Activated CD8-positive, alpha-beta T cell treated with anti-CD3 and anti-CD28 coated beads for 36 hours (primary cell): ENCODE results near the gene GJA3. TPM values are rescaled to one million over a fixed set of nuclear protein-coding genes. Genes with fewer than 3 reads are reported as not detected.

Experiments used
- ATAC-seq: fragments of 200-7000 bp; cut with Tn5 transposase; one replicate; pipeline ENCODE4 v1.10.0; 2021; ENCODE audit warnings: mild to moderate bottlenecking, moderate library complexity
- CTCF ChIA-PET: fragments of 350-600 bp; sonication (Branson Sonifier 250); formaldehyde crosslinking; loops from one replicate; lab custom pipeline; 2021; ENCODE audit warnings: antibody characterized with exemption; lab: Charles Lee
- POLR2A ChIA-PET: fragments of 350-600 bp; sonication (Branson Sonifier 250); formaldehyde crosslinking; loops from one replicate; lab custom pipeline; 2021; ENCODE audit warnings: antibody characterized with exemption; lab: Charles Lee
- DNase-seq: peaks from one replicate; pipeline ENCODE4 v3.0.0-alpha.2; 2020
- H3K27ac Mint-ChIP-seq: one replicate; pipeline ENCODE4 v1.8.0; 2021; ENCODE audit warnings: mild to moderate bottlenecking, mixed read lengths
- H3K27me3 Mint-ChIP-seq: one replicate; pipeline ENCODE4 v1.8.0; 2021; ENCODE audit warnings: mixed read lengths
- H3K36me3 Mint-ChIP-seq: one replicate; pipeline ENCODE4 v1.8.0; 2021; ENCODE audit warnings: low read depth, mixed read lengths
- H3K4me1 Mint-ChIP-seq: one replicate; pipeline ENCODE4 v1.8.0; 2021; ENCODE audit warnings: low read depth, mixed read lengths
- H3K4me3 Mint-ChIP-seq: one replicate; pipeline ENCODE4 v1.8.0; 2021; ENCODE audit warnings: mild to moderate bottlenecking, moderate library complexity, mixed read lengths
- H3K9me3 Mint-ChIP-seq: one replicate; pipeline ENCODE4 v1.8.0; 2021; ENCODE audit warnings: mixed read lengths
- intact Hi-C: fragments of 100-400 bp; cut with micrococcal nuclease; formaldehyde crosslinking; loops from one replicate; pipeline ENCODE4 v1.10.0; 2022
- total RNA-seq, 2 experiments: library from RNA; stranded (reverse); gene quantifications; one replicate each; pipeline ENCODE4 v1.2.3, GENCODE V29; 2021
- TF ChIP-seq, protein P1 (sequence below): fragments of 200-600 bp; IDR thresholded peaks from one replicate; pipeline ENCODE4 v1.8.0; 2022; ENCODE audit warnings: antibody characterized with exemption, mild to moderate bottlenecking

The GJA3 gene
- total RNA-seq, 2 experiments from 2014 or later, result 0.32 to 0.51 TPM

DNA sequence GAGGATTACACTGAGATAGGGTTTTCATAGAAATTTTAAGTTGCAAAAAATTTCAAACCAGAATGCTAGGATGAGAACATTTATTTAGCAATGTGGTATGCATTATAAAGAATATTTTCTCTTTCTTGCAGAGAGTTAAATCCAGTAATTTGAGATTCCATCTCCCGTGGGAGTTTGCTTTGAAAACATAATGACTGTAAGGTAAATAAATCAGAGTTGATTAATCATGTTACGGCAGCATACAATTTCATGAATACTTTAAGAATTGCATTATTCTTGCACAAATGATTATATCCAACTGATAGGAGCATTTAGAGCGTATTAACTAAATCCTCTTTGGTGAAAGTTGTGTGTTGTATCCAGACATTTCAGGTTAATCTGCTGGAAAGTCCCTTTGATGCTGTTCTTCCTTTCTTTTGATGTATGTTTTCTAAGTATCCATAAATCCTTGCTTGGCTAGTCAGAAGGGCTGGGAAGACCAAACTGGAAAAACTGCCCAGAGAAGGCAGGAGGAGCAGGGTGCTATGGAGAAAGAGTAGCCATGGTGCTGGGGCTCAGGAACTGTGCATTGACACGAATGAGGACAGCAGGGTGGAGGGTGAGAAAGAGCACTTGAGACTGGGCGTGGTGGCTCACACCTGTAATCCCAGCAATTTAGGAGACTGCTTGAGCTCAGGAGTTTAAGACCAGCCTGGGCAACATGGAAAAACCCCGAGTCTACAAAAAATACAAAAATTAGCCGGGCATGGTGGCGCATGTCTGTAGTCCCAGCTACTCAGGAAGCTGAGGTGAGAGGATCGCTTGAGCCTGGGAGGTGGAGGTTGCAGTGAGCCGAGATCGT lies 4.8 kb upstream of the GJA3 start:
- POLR2A ChIA-PET, result no interaction called here
- TF ChIP-seq, protein P1, sequence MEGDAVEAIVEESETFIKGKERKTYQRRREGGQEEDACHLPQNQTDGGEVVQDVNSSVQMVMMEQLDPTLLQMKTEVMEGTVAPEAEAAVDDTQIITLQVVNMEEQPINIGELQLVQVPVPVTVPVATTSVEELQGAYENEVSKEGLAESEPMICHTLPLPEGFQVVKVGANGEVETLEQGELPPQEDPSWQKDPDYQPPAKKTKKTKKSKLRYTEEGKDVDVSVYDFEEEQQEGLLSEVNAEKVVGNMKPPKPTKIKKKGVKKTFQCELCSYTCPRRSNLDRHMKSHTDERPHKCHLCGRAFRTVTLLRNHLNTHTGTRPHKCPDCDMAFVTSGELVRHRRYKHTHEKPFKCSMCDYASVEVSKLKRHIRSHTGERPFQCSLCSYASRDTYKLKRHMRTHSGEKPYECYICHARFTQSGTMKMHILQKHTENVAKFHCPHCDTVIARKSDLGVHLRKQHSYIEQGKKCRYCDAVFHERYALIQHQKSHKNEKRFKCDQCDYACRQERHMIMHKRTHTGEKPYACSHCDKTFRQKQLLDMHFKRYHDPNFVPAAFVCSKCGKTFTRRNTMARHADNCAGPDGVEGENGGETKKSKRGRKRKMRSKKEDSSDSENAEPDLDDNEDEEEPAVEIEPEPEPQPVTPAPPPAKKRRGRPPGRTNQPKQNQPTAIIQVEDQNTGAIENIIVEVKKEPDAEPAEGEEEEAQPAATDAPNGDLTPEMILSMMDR, result no peak
- H3K4me1 Mint-ChIP-seq, result peaks cover 10% of the 10 kb centered on the region
- no peak for ATAC-seq
- H3K4me3 Mint-ChIP-seq, result no peak overlapping the region
- H3K27ac Mint-ChIP-seq, result no peak overlapping the region
- DNase-seq, result no peak
- H3K27me3 Mint-ChIP-seq, result peaks cover 32% of the 10 kb centered on the region
- CTCF ChIA-PET, result interaction anchor here (1.2 to 1.3 kb wide), 2 partner anchors 17 to 68 kb away, joined by 3 read pairs; no protein-coding TSS in a partner anchor
- intact Hi-C loops, result loop anchor here (10.0 kb wide), 1 partner anchor 181 kb away; no protein-coding TSS in a partner anchor
- H3K9me3 Mint-ChIP-seq, result no peaks in the 10 kb centered on the region
- no peaks in the 10 kb centered on the region for H3K36me3 Mint-ChIP-seq

DNA sequence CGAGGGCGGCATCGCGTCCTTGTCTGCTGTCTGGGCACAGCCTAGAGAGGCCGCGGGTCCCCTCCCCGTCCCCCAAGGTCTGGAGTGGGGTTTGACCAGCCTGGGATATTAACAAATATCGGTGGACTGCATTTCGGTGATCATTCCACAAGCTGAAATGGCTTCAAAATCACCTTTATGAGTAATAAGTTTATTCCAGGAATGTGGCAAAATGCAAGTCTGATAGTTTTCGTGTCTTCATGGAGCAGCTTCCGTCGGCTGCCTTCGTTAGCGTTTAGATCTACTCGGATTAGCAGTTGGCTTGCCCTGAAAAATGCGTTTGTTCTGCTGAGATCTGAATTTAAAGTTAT lies 1.1 kb upstream of the GJA3 start:
- TF ChIP-seq, protein P1, result no peak
- intact Hi-C loops, result loop anchor here (5.0 to 10.0 kb wide), 2 partner anchors 35 to 177 kb away; no protein-coding TSS in a partner anchor
- Mint-ChIP-seq H3K4me1 (peaks cover 12% of the 10 kb centered on the region), H3K9me3 (no peaks in the 10 kb centered on the region), H3K36me3 (no peaks in the 10 kb centered on the region), H3K4me3 (peak overlapping the region; percentile 75), H3K27me3 (peaks cover 33% of the 10 kb centered on the region), H3K27ac (no peak overlapping the region)
- CTCF ChIA-PET, result interaction anchor here (0.6 to 2.8 kb wide), 8 partner anchors 10 to 235 kb away, joined by 3 to 14 read pairs (median 5); no protein-coding TSS in a partner anchor
- DNase-seq (no peak), ATAC-seq (no peak)
- POLR2A ChIA-PET, result interaction anchor here (0.6 to 1.4 kb wide), 2 partner anchors 19 to 165 kb away, joined by 3 read pairs; no protein-coding TSS in a partner anchor

DNA sequence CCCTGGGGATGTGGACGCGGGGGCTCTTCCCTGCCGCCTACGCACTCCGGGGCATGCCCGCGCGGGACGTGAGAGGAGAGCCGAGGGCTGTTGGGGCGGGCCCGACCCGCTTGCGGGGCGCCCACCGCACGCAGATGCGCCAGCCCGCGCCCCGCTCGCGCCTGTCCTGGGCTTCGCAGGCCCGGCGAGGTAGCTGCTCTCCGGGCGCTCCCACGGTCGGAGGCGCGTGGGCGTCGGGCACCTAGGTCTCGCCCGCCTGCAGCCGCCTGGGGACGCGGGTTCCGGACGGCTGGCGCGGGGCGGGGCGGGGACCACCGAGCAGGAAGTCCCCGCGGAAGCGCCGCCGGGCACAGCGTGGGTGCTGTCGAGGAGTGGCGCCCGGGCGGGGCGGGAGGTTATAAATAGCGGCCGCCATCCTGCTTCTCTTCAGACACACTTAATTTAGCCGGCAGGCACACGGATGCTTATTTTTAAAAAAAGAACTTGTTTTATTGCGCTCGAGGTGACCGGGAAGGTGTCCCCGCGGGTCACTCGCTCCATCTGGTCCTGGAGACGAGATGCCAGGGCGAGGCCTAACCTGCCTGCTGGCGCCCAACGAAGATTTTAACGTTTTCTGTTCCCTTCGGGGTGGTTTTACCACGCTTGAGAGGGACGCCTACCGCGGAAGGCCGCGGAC lies 561 bp upstream of the GJA3 start:
- peaks cover 12% of the 10 kb centered on the region for H3K4me1 Mint-ChIP-seq
- intact Hi-C loops, result loop anchor here (5.0 to 10.0 kb wide), 2 partner anchors 34 to 177 kb away; no protein-coding TSS in a partner anchor
- DNase-seq, result peak; percentile 84
- H3K27me3 Mint-ChIP-seq, result peaks cover 28% of the 10 kb centered on the region
- H3K36me3 Mint-ChIP-seq, result no peaks in the 10 kb centered on the region
- H3K4me3 Mint-ChIP-seq, result peak overlapping the region; percentile 75
- CTCF ChIA-PET, result interaction anchor here (0.6 to 2.5 kb wide), 8 partner anchors 9 to 177 kb away, joined by 3 to 9 read pairs (median 6); no protein-coding TSS in a partner anchor
- POLR2A ChIA-PET, result interaction anchor here (0.6 to 1.4 kb wide), 2 partner anchors 19 to 165 kb away, joined by 3 read pairs; no protein-coding TSS in a partner anchor
- peak; percentile 69 for ATAC-seq
- H3K27ac Mint-ChIP-seq, result peak overlapping the region; percentile 55
- no peaks in the 10 kb centered on the region for H3K9me3 Mint-ChIP-seq
- TF ChIP-seq, protein P1, result no peak

DNA sequence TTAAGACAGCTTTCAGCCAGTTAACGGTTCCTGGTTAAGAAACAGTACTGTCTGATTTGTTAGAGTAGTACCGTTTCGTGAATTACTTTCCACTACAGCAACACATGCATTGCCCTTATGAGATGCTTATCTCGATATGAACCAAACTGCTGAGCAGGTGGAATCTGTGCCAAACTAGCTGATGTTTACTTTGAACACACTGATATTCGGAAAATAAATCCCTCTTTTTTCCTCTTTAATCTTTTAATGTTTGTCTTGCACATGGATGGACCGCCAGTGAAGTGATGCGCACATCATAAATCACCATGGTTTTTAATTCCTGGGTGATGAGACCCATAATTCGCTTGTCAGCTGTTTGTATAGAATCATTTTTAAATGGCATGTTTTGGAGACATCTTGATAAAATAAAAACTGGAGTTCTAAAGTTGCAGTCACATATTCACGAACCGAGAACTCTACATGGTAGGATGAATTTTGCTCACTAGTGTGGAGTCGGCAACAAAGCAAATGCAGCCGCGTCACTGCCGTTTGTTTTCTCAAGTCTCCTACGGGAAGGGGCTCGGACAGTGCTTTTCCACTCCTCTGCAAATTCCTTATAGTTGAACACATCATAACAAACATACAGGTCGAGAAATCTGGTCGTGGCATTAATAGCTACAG lies 1.1 kb downstream of the GJA3 start:
- ATAC-seq, result no peak
- no peak for DNase-seq
- Mint-ChIP-seq H3K4me1 (peaks cover 12% of the 10 kb centered on the region), H3K36me3 (no peaks in the 10 kb centered on the region), H3K27me3 (peaks cover 19% of the 10 kb centered on the region), H3K9me3 (no peaks in the 10 kb centered on the region), H3K27ac (no peak overlapping the region), H3K4me3 (peak overlapping the region; percentile 71)
- intact Hi-C loops, result loop anchor here (5.0 to 10.0 kb wide), 2 partner anchors 32 to 175 kb away; no protein-coding TSS in a partner anchor
- ChIA-PET POLR2A (interaction anchor here (1.0 to 1.2 kb wide), 2 partner anchors 17 to 86 kb away, joined by 3 read pairs; no protein-coding TSS in a partner anchor), CTCF (interaction anchor here (1.0 to 2.5 kb wide), 6 partner anchors 8 to 200 kb away, joined by 3 to 9 read pairs (median 6); no protein-coding TSS in a partner anchor)
- TF ChIP-seq, protein P1, result no peak
